ENCODE results near the gene CCDC177.
"Not testable (repeated sequence)": the region's sequence is repeated elsewhere in the genome, so short reads cannot be mapped to it uniquely, and the experiment has no call there.

The CCDC177 gene

GRCh38 chr14:69611172-69612013, 36.7 kb upstream of the CCDC177 start, which contains the start of gene SUSD6:
Gene SUSD6, plus strand, starts transcription at chr14:69611596. Its CDS starts 46,997 bp downstream, at chr14:69658593.
- peak within 1 kb of the TSS; percentile 59 for H3K4me3 ChIP-seq (ENCODE audit: low read depth, low read length)
- TF ChIP-seq CTCF (IDR thresholded peaks at IDR 0.05; ENCODE audit: borderline replicate concordance, insufficient read depth, low read depth, low read length) = no peak

GRCh38 chr14:69610874-69611171, 36.2 kb upstream of the CCDC177 start:
- TF ChIP-seq CTCF (IDR thresholded peaks at IDR 0.05; ENCODE audit: borderline replicate concordance, insufficient read depth, low read depth, low read length) = no peak

GRCh38 chr14:69610020-69610873, 35.6 kb upstream of the CCDC177 start:
- no peak for TF ChIP-seq CTCF (IDR thresholded peaks at IDR 0.05; ENCODE audit: borderline replicate concordance, insufficient read depth, low read depth, low read length)
- H3K4me3 ChIP-seq (ENCODE audit: low read depth, low read length) = peak overlapping the region; percentile 26

More at GRCh38 chr14:69610874-69611171, 36.2 kb upstream of the CCDC177 start:
- peak overlapping the region; percentile 26 for H3K4me3 ChIP-seq (ENCODE audit: low read depth, low read length)

GRCh38 chr14:69606258-69607184, 31.9 kb upstream of the CCDC177 start:
- TF ChIP-seq CTCF (IDR thresholded peaks at IDR 0.05; ENCODE audit: borderline replicate concordance, insufficient read depth, low read depth, low read length) = no peak
- H3K4me3 ChIP-seq (ENCODE audit: low read depth, low read length) = no peak overlapping the region

GRCh38 chr14:69605738-69606137, 31.1 kb upstream of the CCDC177 start:
- TF ChIP-seq CTCF (IDR thresholded peaks at IDR 0.05; ENCODE audit: borderline replicate concordance, insufficient read depth, low read depth, low read length) = no peak

GRCh38 chr14:69600304-69600891, 25.7 kb upstream of the CCDC177 start:
- H3K4me3 ChIP-seq (ENCODE audit: low read depth, low read length) = no peak overlapping the region
- no peak for TF ChIP-seq CTCF (IDR thresholded peaks at IDR 0.05; ENCODE audit: borderline replicate concordance, insufficient read depth, low read depth, low read length)

More at GRCh38 chr14:69605738-69606137, 31.1 kb upstream of the CCDC177 start:
- no peak overlapping the region for H3K4me3 ChIP-seq (ENCODE audit: low read depth, low read length)

- not testable (repeated sequence) for H3K4me3 ChIP-seq (ENCODE audit: low read depth, low read length)
Measured at GRCh38 chr14:69599431-69599830, 24.8 kb upstream of the CCDC177 start.

All from GM12875 (cell line).